Small intestine (tissue), 7 donors: ENCODE measurements around the gene TULP4. TPM values are rescaled to one million over a fixed set of nuclear protein-coding genes. Genes with fewer than 3 reads are reported as not detected.
A peak's percentile ranks its signal among the peaks of the same experiment; 100 is the strongest.
"Not testable (repeated sequence)": the region's sequence is repeated elsewhere in the genome, so short reads cannot be mapped to it uniquely, and the experiment has no call there.

Source experiments
- DNase-seq, 2 donors: peaks; one replicate each; pipeline versions ENCODE4 v3.0.0 to v3.0.0-alpha.2; 2013
- FAIRE-seq: peaks from 2 replicates; lab custom pipeline; 2012; peaks lifted over from hg19 to GRCh38; lab: Jason Lieb, UNC
- H3K27ac ChIP-seq, 3 donors: one replicate each; pipeline ENCODE4 v1.5.1; 2013; ENCODE audit warnings: low read length in 2 of 3, mild to moderate bottlenecking in 2 of 3, control low read depth in 1 of 3, inconsistent platforms in 1 of 3, low read depth in 1 of 3, moderate library complexity in 1 of 3
- H3K27me3 ChIP-seq, 3 donors: one replicate each; pipeline ENCODE4 v1.6.1; 2013; ENCODE audit warnings: low read length in 3 of 3, inconsistent platforms in 1 of 3; ENCODE audit not compliant: control insufficient read depth in 3 of 3, insufficient read depth in 3 of 3
- H3K36me3 ChIP-seq, 3 donors: one replicate each; pipeline ENCODE4 v1.6.1; 2013; ENCODE audit warnings: low read length in 3 of 3, inconsistent platforms in 1 of 3, low read depth in 1 of 3, mild to moderate bottlenecking in 1 of 3, moderate library complexity in 1 of 3; ENCODE audit not compliant: control insufficient read depth in 3 of 3, insufficient read depth in 2 of 3
- H3K4me1 ChIP-seq, 3 donors: one replicate each; pipeline ENCODE4 v1.6.1; 2013; ENCODE audit warnings: low read length in 2 of 3, inconsistent platforms in 1 of 3, low read depth in 1 of 3, mild to moderate bottlenecking in 1 of 3, moderate library complexity in 1 of 3; ENCODE audit not compliant: control insufficient read depth in 3 of 3, insufficient read depth in 2 of 3
- H3K4me3 ChIP-seq, 3 donors: one replicate each; pipeline ENCODE4 v1.5.1; 2013; ENCODE audit warnings: low read length in 3 of 3, control low read depth in 1 of 3, inconsistent platforms in 1 of 3, low read depth in 1 of 3, mild to moderate bottlenecking in 1 of 3, moderate library complexity in 1 of 3
- H3K9me3 ChIP-seq, 2 donors: one replicate each; pipeline ENCODE4 v1.6.1; 2013; ENCODE audit warnings: low read depth in 1 of 2, low read length in 1 of 2; ENCODE audit not compliant: control insufficient read depth in 2 of 2, insufficient read depth in 1 of 2
- WGBS, 3 donors: extraction: QIAGEN DNeasy Blood & Tissue Kit; methylation state at CpG; one replicate each; pipeline ENCODE4 v1.1.7; 2013; 5-methylcytosine and 5-hydroxymethylcytosine counted together
- polyA plus RNA-seq, 4 donors: library from polyadenylated mRNA; stranded (reverse) in 3 of 4; unstranded in 1 of 4; fragments of 200-250 nt in 3 of 4; fragments of 120-200 nt in 1 of 4; gene quantifications; one replicate each; pipeline versions ENCODE4 v1.2.1 to v1.2.3, GENCODE V29; 2013
- donor health status: healthy with polysubstance abuse.
- donor health status: control.
- donor health status: control.
- donor health status: Bipolar disorder and iron deficiency.
- donor health status: healthy.

The TULP4 gene
- polyA plus RNA-seq, 4 donors, result 7.2 to 30.7 (median 10.7) TPM

GRCh38 chr6:158524311-158524710, 212.0 kb downstream of the TULP4 start:
- no peak overlapping the region for H3K4me3 ChIP-seq
- 94 to 95% (median 94%) methylated on average over 15 of the region's 15 CpGs for WGBS, 3 donors
- H3K36me3 ChIP-seq, result no peaks in the 10 kb centered on the region
- no peaks in the 10 kb centered on the region for H3K4me1 ChIP-seq
- H3K27me3 ChIP-seq, result peaks cover 0 to 6% (median 0%) of the 10 kb centered on the region in 3 donors
- FAIRE-seq (no peak), DNase-seq (no peak)
- peaks cover 0 to 11% of the 10 kb centered on the region in 2 donors for H3K9me3 ChIP-seq
- H3K27ac ChIP-seq, result no peak overlapping the region

GRCh38 chr6:158527858-158528257, 215.6 kb downstream of the TULP4 start:
- 71 to 94% (median 82%) methylated on average over 1 of the region's 1 CpG for WGBS, 3 donors
- not testable (repeated sequence) for FAIRE-seq, H3K27me3 ChIP-seq, DNase-seq, H3K4me3 ChIP-seq, H3K36me3 ChIP-seq, H3K4me1 ChIP-seq, H3K27ac ChIP-seq
- H3K9me3 ChIP-seq, result peaks cover 0 to 11% of the 10 kb centered on the region in 2 donors

DNA sequence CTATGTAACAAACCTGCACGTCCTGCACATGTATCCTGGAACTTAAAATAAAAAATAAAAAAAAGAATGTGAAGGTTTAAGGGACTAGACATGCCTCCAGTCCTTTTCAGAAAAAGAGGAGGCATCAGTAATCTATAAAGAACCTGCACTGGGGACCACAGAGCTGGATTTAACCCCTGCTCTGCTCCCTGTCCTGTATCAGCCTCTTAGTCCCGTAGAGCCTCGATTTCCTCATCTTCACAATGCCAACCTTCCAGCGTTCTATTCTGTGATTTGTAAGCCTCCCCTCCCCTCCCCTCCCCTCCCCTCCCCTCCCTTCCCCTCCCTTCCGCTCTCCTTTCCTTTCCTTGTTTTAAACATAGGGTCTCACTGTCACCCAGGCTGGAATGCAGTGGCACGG, 216.6 kb downstream of the TULP4 start:
- DNase-seq, result no peak
- no peak for FAIRE-seq
- Histone ChIP-seq H3K27me3 (peaks cover 0 to 6% (median 0%) of the 10 kb centered on the region in 3 donors), H3K4me1 (no peaks in the 10 kb centered on the region), H3K36me3 (no peaks in the 10 kb centered on the region), H3K4me3 (no peak overlapping the region), H3K27ac (no peak overlapping the region), H3K9me3 (peaks cover 0 to 11% of the 10 kb centered on the region in 2 donors)
- 73 to 82% (median 81%) methylated on average over 6 of the region's 6 CpGs for WGBS, 3 donors

- no peak for FAIRE-seq
- Histone ChIP-seq H3K36me3 (no peaks in the 10 kb centered on the region), H3K4me3 (no peak overlapping the region), H3K4me1 (no peaks in the 10 kb centered on the region), H3K9me3 (peaks cover 0 to 5% of the 10 kb centered on the region in 2 donors), H3K27ac (no peak overlapping the region), H3K27me3 (peaks cover 0 to 5% (median 0%) of the 10 kb centered on the region in 3 donors)
- no peak for DNase-seq
- 75 to 81% (median 80%) methylated on average over 8 of the region's 8 CpGs for WGBS, 3 donors
These were observed 217.4 kb downstream of the TULP4 start for GRCh38 chr6:158529629-158530028.

DNA sequence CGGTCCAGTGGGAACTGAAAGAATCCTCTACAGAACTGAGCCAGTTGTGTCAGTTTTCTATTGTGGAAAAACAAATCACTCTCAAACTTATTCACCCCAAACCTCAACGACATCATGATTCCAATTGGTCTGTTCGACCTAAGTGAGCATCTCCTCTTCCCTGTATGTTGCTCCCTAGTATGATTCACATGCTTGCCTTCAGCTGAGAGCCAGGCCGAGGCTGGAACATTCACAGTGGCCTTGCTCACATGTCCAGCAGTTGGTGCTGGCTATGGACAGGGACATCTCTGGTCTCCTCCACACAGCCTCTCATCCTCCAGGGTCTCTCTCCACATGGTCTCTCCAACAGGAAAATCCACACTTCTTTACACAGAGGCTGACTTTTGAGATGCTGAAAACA, 219.3 kb downstream of the TULP4 start:
- FAIRE-seq (no peak), DNase-seq (no peak)
- no peaks in the 10 kb centered on the region for H3K9me3 ChIP-seq
- H3K27me3 ChIP-seq, result peaks cover 2 to 3% (median 2%) of the 10 kb centered on the region in 3 donors
- 84 to 89% (median 86%) methylated on average over 4 of the region's 4 CpGs for WGBS, 3 donors
- H3K27ac ChIP-seq, result no peak overlapping the region
- H3K4me3 ChIP-seq, result no peak overlapping the region
- peaks cover 0 to 3% (median 0%) of the 10 kb centered on the region in 3 donors for H3K4me1 ChIP-seq
- no peaks in the 10 kb centered on the region for H3K36me3 ChIP-seq

GRCh38 chr6:158531970-158532369, 219.7 kb downstream of the TULP4 start:
- Histone ChIP-seq H3K4me3 (no peak overlapping the region), H3K9me3 (no peaks in the 10 kb centered on the region), H3K4me1 (peaks cover 0 to 3% (median 0%) of the 10 kb centered on the region in 3 donors), H3K27ac (no peak overlapping the region), H3K36me3 (no peaks in the 10 kb centered on the region), H3K27me3 (peaks cover 2 to 4% (median 2%) of the 10 kb centered on the region in 3 donors)
- WGBS, 3 donors, result 57 to 79% (median 62%) methylated on average over 2 of the region's 2 CpGs
- DNase-seq (no peak), FAIRE-seq (no peak)

DNA sequence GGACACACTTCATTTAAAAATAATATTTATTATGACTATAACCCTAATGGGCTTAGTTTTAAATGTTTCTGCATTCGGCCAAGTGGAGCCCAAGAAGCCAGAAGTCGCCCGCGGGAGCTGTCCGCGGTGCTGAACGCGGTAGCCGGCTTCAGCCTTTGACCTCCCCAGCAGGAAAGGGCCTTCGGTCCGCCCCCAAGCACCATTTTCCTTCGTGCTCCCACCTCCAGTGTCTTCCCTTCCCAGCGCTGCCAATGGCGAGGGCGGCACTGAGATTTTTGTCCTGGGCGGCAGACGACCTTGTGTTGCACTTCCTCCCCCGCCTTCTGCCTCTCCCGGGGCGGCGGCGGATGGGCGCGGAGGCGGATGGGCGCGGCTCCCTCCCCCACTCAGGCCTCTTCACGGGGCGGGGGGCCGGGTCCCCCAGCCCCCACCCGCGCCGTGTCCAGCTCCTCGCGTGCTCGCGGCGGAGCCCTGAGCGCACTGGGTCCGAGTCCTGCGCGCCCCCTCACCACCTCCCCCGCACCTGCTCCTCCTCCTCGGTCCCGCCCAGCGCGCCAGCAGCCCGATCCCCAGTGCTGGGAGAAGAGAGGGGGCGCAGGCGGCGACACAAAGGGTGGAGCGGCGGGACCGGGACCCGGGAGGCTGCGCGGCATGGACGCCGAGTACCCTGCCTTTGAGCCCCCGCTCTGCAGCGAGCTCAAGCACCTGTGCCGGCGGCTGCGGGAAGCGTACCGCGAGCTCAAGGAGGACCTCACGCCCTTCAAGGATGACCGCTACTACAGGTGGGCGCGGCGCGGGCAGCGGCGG, 224.0 kb downstream of the TULP4 start:
- no peaks in the 10 kb centered on the region for H3K9me3 ChIP-seq
- DNase-seq (peak; percentile 71 to 93), FAIRE-seq (no peak)
- peaks cover 0 to 3% (median 0%) of the 10 kb centered on the region in 3 donors for H3K4me1 ChIP-seq
- H3K36me3 ChIP-seq, result no peaks in the 10 kb centered on the region
- H3K27ac ChIP-seq, result no peak overlapping the region
- 0 to 1% (median 0%) methylated on average over 60 to 75 of the region's 75 CpGs for WGBS, 3 donors
- peaks cover 4 to 26% (median 10%) of the 10 kb centered on the region in 3 donors for H3K27me3 ChIP-seq
- peak overlapping the region; percentile 20 to 52 (median 47) for H3K4me3 ChIP-seq

DNA sequence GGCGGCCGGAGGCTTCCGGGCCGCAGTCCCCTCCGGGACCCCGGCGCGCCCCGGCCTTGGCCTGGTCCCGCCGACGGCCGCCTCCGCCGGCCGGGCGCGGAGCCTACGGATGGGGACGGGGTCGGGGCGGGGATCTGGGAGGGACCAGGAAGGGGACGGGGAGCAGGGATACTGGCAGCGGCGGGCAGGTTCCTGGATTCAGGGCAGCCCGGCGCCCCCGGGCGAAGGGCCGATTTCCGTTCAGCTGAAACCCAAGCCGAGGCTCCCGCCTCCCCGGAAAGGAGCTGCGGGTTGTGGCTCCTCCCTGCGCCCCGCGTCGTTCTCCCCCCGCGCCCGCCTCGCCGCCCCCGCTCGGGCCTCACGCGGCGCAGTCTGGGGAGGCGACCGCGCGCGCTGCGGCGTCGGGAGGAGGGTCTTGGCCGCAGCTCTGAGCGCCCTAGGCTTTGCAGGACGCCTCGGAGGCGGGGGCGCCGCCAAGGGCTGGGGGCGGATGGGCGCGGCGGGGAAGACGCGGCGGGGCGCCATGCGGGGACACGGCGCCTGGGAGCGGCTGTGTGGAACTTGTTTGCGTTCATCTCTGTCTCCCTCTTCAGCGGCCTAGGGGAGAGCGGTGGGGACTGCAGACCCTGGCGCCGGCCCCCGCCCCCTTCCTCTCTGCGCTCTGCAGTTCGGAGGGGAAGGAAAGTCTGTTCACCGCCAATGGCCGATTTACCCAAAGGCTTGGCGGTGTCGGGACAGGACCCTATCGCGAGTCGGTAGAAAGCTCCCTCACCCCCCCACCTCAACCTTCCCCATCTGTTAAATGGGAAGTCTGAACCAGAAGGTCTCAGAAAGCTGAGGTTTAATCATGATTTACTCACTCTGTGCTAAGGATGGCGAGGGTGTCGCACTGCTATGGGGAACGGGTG, 224.9 kb downstream of the TULP4 start:
- FAIRE-seq, result no peak
- peaks cover 0 to 3% (median 0%) of the 10 kb centered on the region in 3 donors for H3K4me1 ChIP-seq
- no peaks in the 10 kb centered on the region for H3K9me3 ChIP-seq
- peaks cover 4 to 26% (median 10%) of the 10 kb centered on the region in 3 donors for H3K27me3 ChIP-seq
- peak in 1 of 2 donors; percentile 60 for DNase-seq
- WGBS, 3 donors, result 4 to 8% (median 5%) methylated on average over 64 to 94 of the region's 94 CpGs
- peak overlapping the region in 1 of 3 donors; percentile 33 for H3K27ac ChIP-seq
- H3K36me3 ChIP-seq, result no peaks in the 10 kb centered on the region
- peak overlapping the region in 2 of 3 donors; percentile 39 to 47 for H3K4me3 ChIP-seq
